Activated naive CD4-positive, alpha-beta T cell (primary cell): ENCODE results near the gene PRKCB.

Experiments
- DNase-seq, 4 experiments: peaks; one replicate each; lab custom pipeline; 2025; lab: John Stamatoyannopoulos, UW

The PRKCB gene

GRCh38 chr16:23835390-23836077, at the start of gene PRKCB:
TSS of gene PRKCB (plus strand) at chr16:23835983.
- peak; percentile 76 to 90 (median 79) for DNase-seq

GRCh38 chr16:23786964-23787561, 48.7 kb upstream of the PRKCB start:
- DNase-seq: no peak

- DNase-seq: no peak
Observed at GRCh38 chr16:23788685-23789084, 47.1 kb upstream of the PRKCB start.

GRCh38 chr16:23795378-23795777, 40.4 kb upstream of the PRKCB start:
- DNase-seq: no peak

- DNase-seq: no peak
Observed at GRCh38 chr16:23796941-23797340, 38.8 kb upstream of the PRKCB start.

GRCh38 chr16:23801378-23801777, 34.4 kb upstream of the PRKCB start:
- peak; percentile 43 to 79 (median 64) for DNase-seq

GRCh38 chr16:23802776-23803175, 33.0 kb upstream of the PRKCB start:
- DNase-seq: no peak

GRCh38 chr16:23803591-23804123, 32.1 kb upstream of the PRKCB start:
- DNase-seq: peak in 3 of 4 experiments; percentile 23 to 59 (median 45)

- no peak for DNase-seq
Observed at GRCh38 chr16:23807028-23807427, 28.8 kb upstream of the PRKCB start.

GRCh38 chr16:23821467-23821866, 14.3 kb upstream of the PRKCB start:
- DNase-seq: no peak

GRCh38 chr16:23821875-23822688, 13.7 kb upstream of the PRKCB start:
- DNase-seq: no peak

- DNase-seq: no peak
Observed at GRCh38 chr16:23823475-23824384, 12.1 kb upstream of the PRKCB start.

GRCh38 chr16:23824909-23825308, 10.9 kb upstream of the PRKCB start:
- DNase-seq: no peak

- no peak for DNase-seq
Observed at GRCh38 chr16:23826528-23827045, 9.2 kb upstream of the PRKCB start.

GRCh38 chr16:23827057-23827456, 8.7 kb upstream of the PRKCB start:
- DNase-seq: no peak

- DNase-seq: no peak
Observed at GRCh38 chr16:23829454-23829853, 6.3 kb upstream of the PRKCB start.

- DNase-seq: no peak
Observed at GRCh38 chr16:23830276-23830675, 5.5 kb upstream of the PRKCB start.

GRCh38 chr16:23832882-23833281, 2.9 kb upstream of the PRKCB start:
- no peak for DNase-seq

GRCh38 chr16:23833504-23833903, 2.3 kb upstream of the PRKCB start:
- DNase-seq: no peak

- DNase-seq: no peak
Observed at GRCh38 chr16:23833960-23834685, 1.7 kb upstream of the PRKCB start.

GRCh38 chr16:23836078-23836403, 258 bp downstream of the PRKCB start:
- no peak for DNase-seq
